G401 (cell line): ENCODE results near the gene SLC25A39. TPM values are rescaled to one million over a fixed set of nuclear protein-coding genes. Genes with fewer than 3 reads are reported as not detected.

ENCODE experiments used
- DNase-seq: peaks from one replicate; pipeline ENCODE4 v3.0.0-alpha.2; 2015; ENCODE audit warnings: low spot score
- in situ Hi-C: cut with HindIII; loops from 2 replicates; pipeline ENCODE4 v1.10.0; 2016; ENCODE audit warnings: low sequenced_read_pairs, mixed read lengths
- total RNA-seq: library from RNA; depleted of rRNA; stranded (reverse); fragments of >200 nt; shearing (Covaris generic); gene quantifications from 2 replicates; pipeline ENCODE4 v1.2.3, GENCODE V29; 2014; rRNA removed

Gene SLC25A39
- total RNA-seq, 1 experiment from 2014 or later = 340 TPM

- DNase-seq = no peak
- in situ Hi-C loops = no loop called here
Measured at GRCh38 chr17:44293509-44294226, 31.0 kb downstream of the SLC25A39 start.

DNA sequence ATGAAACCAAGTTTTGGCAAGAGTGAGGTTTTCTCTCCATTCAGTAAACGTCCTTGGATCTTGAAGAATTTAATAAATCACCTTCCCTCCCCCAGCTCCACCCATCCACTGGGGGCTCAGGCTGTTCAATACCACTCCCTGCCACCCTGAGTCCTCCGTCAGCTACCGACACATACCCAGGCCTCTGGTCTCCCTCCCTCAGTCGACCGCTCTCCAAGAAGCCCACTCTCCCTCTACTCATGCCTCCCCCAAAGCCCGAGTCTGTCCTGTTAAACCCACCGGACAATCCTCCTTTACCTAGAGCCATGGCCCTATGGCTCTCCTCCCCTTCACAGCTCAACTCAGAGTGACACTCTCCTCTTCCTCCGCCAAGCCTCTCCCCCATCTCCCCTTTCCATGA is 37.0 kb downstream of the SLC25A39 start:
- in situ Hi-C loops = no loop called here
- no peak for DNase-seq

DNA sequence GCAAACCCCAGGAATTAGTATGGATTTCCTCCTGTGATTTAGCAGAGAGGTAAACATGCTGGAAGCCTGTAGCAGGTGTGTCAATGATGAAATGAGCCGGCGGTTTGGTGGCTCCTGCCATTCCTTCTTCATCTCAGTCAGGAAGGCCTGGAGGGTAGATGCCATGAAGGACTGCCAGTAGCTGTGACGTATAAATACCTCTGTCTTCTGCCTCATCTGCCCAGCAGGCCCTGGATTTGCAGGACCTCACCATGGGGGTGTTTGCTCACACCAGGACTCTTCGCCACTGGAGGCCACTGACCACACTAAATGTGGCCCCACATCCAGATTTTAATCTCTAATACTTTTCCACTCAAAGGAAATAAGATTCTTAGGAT is 40.6 kb downstream of the SLC25A39 start:
- no peak for DNase-seq
- in situ Hi-C loops = no loop called here

- DNase-seq = no peak
- in situ Hi-C loops = no loop called here
Measured at GRCh38 chr17:44283344-44284023, 41.1 kb downstream of the SLC25A39 start.

GRCh38 chr17:44282264-44282663 is 42.4 kb downstream of the SLC25A39 start:
- in situ Hi-C loops = no loop called here
- DNase-seq = no peak

- in situ Hi-C loops = no loop called here
Measured at GRCh38 chr17:44281570-44281969, 43.1 kb downstream of the SLC25A39 start.

GRCh38 chr17:44280392-44280937 is 44.2 kb downstream of the SLC25A39 start:
- DNase-seq = no peak
- in situ Hi-C loops = no loop called here

More at GRCh38 chr17:44281570-44281969, 43.1 kb downstream of the SLC25A39 start:
- DNase-seq = no peak

- in situ Hi-C loops = no loop called here
- no peak for DNase-seq
Measured at GRCh38 chr17:44279666-44280391, 44.8 kb downstream of the SLC25A39 start.

- DNase-seq = no peak
- in situ Hi-C loops = no loop called here
Measured at GRCh38 chr17:44279346-44279665, 45.3 kb downstream of the SLC25A39 start.

DNA sequence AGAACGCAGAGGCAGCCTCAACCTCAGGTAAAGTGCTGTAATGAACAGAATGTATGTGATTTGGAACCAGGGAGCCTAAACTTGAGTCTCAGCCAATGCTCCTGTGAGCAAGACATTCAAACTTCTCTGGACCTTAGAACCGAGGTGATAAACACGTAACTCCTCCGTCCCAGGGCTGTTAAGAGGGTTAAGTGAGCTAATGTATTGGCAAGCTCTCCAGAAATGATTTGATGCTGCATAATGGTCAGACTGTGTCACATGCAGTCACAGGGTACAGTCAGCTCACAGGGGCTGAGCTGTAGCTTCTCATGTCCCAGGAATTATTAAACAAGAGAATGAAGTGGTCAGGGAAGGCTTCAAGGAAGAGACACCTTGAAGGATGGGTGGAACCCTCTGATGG is 46.6 kb downstream of the SLC25A39 start:
- no peak for DNase-seq
- in situ Hi-C loops = no loop called here

DNA sequence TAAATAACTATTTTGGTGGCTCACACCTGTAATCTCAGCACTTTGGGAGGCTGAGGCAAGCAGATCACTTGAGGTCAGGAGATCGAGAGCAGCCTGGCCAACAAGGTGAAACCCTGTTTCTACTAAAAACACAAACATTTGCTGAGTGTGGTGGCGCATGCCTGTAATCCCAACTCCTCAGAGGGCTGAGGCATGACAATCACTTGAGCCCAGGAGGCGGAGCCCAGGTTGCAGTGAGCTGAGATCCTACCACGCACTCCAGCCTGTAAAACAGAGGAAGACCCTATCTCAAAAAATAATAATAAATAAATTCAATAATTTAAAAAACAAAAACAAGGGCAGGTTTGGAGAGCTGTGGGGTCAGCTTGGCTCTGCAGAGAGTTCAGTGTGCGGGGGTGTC is 51.0 kb downstream of the SLC25A39 start:
- in situ Hi-C loops = no loop called here
- no peak for DNase-seq

DNA sequence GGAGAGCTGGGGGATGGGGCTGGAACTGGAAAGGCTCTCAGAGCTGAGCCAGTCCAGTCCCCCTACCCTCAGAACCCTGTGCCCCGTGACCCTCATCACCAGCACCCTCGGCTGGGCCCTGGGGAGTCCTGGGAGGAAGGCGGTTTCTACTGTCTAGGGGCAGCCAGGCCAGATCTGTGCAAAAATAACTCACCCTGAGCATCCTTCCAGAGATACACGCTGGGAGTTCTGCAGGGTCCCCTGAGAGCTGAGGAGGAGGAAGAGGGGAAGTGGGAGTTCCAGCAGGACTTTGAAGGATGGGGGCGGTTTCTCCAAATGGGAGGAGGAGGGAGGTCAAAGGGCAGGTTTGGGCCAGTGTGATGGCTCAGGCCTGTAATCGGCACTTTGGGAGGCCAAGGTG is 51.7 kb downstream of the SLC25A39 start:
- no peak for DNase-seq
- in situ Hi-C loops = no loop called here

DNA sequence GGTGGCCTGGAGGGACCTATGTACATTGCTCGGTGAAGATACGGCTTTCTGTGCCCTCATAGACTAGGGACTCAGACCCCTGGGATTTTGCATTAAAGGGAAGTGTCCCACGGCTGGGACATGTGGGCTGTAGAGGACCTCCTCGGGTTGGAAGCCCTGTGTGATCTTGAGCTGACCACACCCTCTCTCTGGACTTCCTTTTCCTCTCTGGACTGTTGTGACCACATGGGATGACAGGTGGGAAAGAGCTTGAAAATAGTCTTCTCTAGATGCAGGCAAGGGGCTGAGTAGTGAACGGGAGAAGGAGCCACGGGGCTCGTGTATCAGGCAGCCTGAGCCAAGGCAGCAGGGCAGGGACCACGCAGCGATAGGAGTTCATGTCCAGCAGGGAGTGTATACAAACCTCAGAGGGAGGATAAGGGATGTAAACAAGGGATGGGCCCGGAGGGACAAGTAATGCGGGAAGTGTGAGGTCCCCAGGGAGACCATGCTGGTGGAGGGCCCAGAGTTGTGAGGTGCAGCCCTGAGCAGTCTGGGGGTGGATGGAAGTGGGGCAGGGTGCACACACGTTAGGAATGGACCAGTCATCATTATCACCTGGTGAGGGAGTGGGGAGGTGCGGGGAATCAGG is 52.2 kb downstream of the SLC25A39 start:
- DNase-seq = no peak
- in situ Hi-C loops = no loop called here

Other genes starting within 250 kb of the SLC25A39 start
- 65.5 and 70.6 TPM in 2 replicates for gene HDAC5, start 201.2 kb downstream of the SLC25A39 start, total RNA-seq
- gene HROB, start 182.9 kb downstream of the SLC25A39 start, total RNA-seq = 7.6 and 9.9 TPM in 2 replicates
- not detected in 2 replicates for gene ASB16, start 154.1 kb downstream of the SLC25A39 start, total RNA-seq
- 27.1 and 34.5 TPM in 2 replicates for gene TMUB2, start 137.9 kb downstream of the SLC25A39 start, total RNA-seq
- gene ATXN7L3, start 124.9 kb downstream of the SLC25A39 start, total RNA-seq = 53.8 and 68.3 TPM in 2 replicates
- 81.4 and 110 TPM in 2 replicates for gene UBTF, start 105.1 kb downstream of the SLC25A39 start, total RNA-seq
- not detected in 2 replicates for gene SLC4A1, start 56.7 kb downstream of the SLC25A39 start, total RNA-seq
- gene RUNDC3A, start 16.2 kb downstream of the SLC25A39 start, total RNA-seq = 3.4 and 3.8 TPM in 2 replicates
- gene GRN, start 20.5 kb upstream of the SLC25A39 start, total RNA-seq = 243 and 344 TPM in 2 replicates
- gene FAM171A2, start 39.0 kb upstream of the SLC25A39 start, total RNA-seq = 22.2 and 23.6 TPM in 2 replicates
- gene ITGA2B, start 64.8 kb upstream of the SLC25A39 start, total RNA-seq = 0.17 TPM in 1 of 2 replicates, not detected in the other
- 16.8 and 19.1 TPM in 2 replicates for gene GPATCH8, start 178.6 kb upstream of the SLC25A39 start, total RNA-seq
- 121 and 131 TPM in 2 replicates for gene FZD2, start 232.7 kb upstream of the SLC25A39 start, total RNA-seq